Ovary (tissue), 9 donors: ENCODE results near the gene PHF21B. TPM values are rescaled to one million over a fixed set of nuclear protein-coding genes. Genes with fewer than 3 reads are reported as not detected.

Experiments used
- DNase-seq, 5 donors: peaks; one replicate each; pipeline ENCODE4 v3.0.0-alpha.2; 2019 to 2020
- H3K27ac ChIP-seq, 2 donors: fragments of 200-600 bp; one replicate each; pipeline versions ENCODE4 v1.5.1 to v1.8.0; 2019 to 2022
- H3K27me3 ChIP-seq: fragments of 200-600 bp; one replicate; pipeline ENCODE4 v1.8.0; 2022
- H3K36me3 ChIP-seq: fragments of 200-600 bp; sonication (generic); one replicate; pipeline ENCODE4 v1.5.1; 2019
- H3K4me1 ChIP-seq: one replicate; pipeline ENCODE4 v1.8.1; 2013; ENCODE audit warnings: mild to moderate bottlenecking, moderate library complexity; ENCODE audit not compliant: insufficient read depth
- H3K4me3 ChIP-seq: fragments of 200-600 bp; sonication (generic); one replicate; pipeline ENCODE4 v1.5.1; 2017
- H3K9me3 ChIP-seq, 2 donors: fragments of 200-600 bp in 1 of 2; sonication (generic) in 1 of 2; one replicate each; pipeline versions ENCODE4 v1.5.1 to v1.8.1; 2013 to 2019; ENCODE audit warnings: mild to moderate bottlenecking in 1 of 2, moderate library complexity in 1 of 2
- EP300 ChIP-seq: sonication (generic); formaldehyde crosslinking; IDR thresholded peaks from one replicate; pipeline ENCODE4 v1.6.1; 2017; ENCODE audit warnings: antibody characterized with exemption
- POLR2A ChIP-seq: fragments of 450-650 bp; IDR thresholded peaks from one replicate; pipeline ENCODE4 v1.6.1; 2017; ENCODE audit warnings: antibody characterized with exemption, mild to moderate bottlenecking, moderate library complexity
- WGBS, 3 donors: extraction: QIAGEN DNeasy Blood & Tissue Kit in 1 of 3; methylation state at CpG; one replicate each; pipeline versions ENCODE4 v1.1.5 to v1.1.7; 2013 to 2017; 5-methylcytosine and 5-hydroxymethylcytosine counted together
- intact Hi-C, 4 donors: fragments of 100-400 bp; cut with DNase I; formaldehyde crosslinking; loops; one replicate each; pipeline versions ENCODE4 v1.11.0 to v1.15.1; 2022 to 2023
- polyA plus RNA-seq, 2 donors: library from polyadenylated mRNA; stranded (reverse); fragments of 200-250 nt in 1 of 2; fragments of 350-450 nt in 1 of 2; fragmentation: Illumina TruSeq in 1 of 2; extraction: RNeasy Lipid Tissue Mini Kit (QIAGEN cat#74804) in 1 of 2; gene quantifications; one replicate each; pipeline ENCODE4 v1.2.3, GENCODE V29; 2013 to 2014
- total RNA-seq, 7 donors: library from RNA; depleted of rRNA in 2 of 7; stranded (reverse); fragments of >200 nt in 2 of 7; fragmentation: NEBNext Ultra II Directional in 3 of 7; extraction: Animal tissue kit (Norgen Biotek cat#: 25700) in 3 of 7; gene quantifications; one replicate each; pipeline versions ENCODE4 v1.1.0 to v1.2.4, GENCODE V29; 2016 to 2023
- TF ChIP-seq, protein P1 (sequence below), 3 donors: fragments of 450-650 bp in 2 of 3; fragments of 200-600 bp in 1 of 3; IDR thresholded peaks; one replicate each; pipeline versions ENCODE4 v1.5.1 to v1.8.0; 2016 to 2022; ENCODE audit warnings: antibody characterized with exemption in 3 of 3, mild to moderate bottlenecking in 1 of 3
- donor health status: DM: no; HTN: no; CAD: no; lungs with moderate emphysema.
- donor health status: DM: no; HTN: no; CAD: no.
- donor health status: Bipolar disorder and iron deficiency.
- donor health status: DM: yes; HTN: yes; CAD: no.
- donor health status: DM: no; HTN: no; CAD: no.
- donor health status: DM: yes; HTN: yes; CAD: no.

PHF21B gene
- total and polyA plus RNA-seq, 9 donors, result 0.95 to 10.7 (median 6.4) TPM

DNA sequence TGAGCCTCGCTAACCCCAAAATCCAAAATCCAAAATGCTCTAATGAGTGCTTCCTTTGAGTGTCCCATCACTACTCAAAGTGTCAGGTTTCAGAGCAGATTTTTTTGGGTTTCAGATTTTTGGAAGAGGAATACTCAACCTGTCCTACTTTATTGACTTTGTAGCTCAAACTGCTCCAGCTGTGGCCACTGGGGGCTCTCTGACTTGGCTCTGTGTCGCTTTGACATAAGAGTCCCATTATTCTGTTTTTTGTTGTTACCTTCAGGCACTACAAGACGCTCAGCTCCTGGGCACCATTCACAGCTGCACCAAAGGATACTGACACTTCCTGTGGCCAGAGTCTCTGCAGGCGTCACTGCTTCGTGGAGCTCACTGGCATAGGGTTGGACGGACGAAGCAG lies 41.1 kb downstream of the PHF21B start:
- H3K4me3 ChIP-seq, result no peak overlapping the region
- TF ChIP-seq, protein P1, sequence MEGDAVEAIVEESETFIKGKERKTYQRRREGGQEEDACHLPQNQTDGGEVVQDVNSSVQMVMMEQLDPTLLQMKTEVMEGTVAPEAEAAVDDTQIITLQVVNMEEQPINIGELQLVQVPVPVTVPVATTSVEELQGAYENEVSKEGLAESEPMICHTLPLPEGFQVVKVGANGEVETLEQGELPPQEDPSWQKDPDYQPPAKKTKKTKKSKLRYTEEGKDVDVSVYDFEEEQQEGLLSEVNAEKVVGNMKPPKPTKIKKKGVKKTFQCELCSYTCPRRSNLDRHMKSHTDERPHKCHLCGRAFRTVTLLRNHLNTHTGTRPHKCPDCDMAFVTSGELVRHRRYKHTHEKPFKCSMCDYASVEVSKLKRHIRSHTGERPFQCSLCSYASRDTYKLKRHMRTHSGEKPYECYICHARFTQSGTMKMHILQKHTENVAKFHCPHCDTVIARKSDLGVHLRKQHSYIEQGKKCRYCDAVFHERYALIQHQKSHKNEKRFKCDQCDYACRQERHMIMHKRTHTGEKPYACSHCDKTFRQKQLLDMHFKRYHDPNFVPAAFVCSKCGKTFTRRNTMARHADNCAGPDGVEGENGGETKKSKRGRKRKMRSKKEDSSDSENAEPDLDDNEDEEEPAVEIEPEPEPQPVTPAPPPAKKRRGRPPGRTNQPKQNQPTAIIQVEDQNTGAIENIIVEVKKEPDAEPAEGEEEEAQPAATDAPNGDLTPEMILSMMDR (IDR thresholded peaks at IDR 0.05), result no peak
- TF ChIP-seq EP300, result no peak
- peaks cover 4% of the 10 kb centered on the region for H3K4me1 ChIP-seq

GRCh38 chr22:44965171-44965570 lies 44.6 kb downstream of the PHF21B start:
- TF ChIP-seq, protein P1 (IDR thresholded peaks at IDR 0.05), result no peak
- no peak for TF ChIP-seq POLR2A
- TF ChIP-seq EP300, result no peak
- Histone ChIP-seq H3K4me1 (peaks cover 4% of the 10 kb centered on the region), H3K36me3 (no peaks in the 10 kb centered on the region), H3K27ac (no peak overlapping the region), H3K9me3 (no peaks in the 10 kb centered on the region), H3K27me3 (no peaks in the 10 kb centered on the region), H3K4me3 (no peak overlapping the region)
- 84 to 88% (median 87%) methylated on average over 6 of the region's 6 CpGs for WGBS, 3 donors
- intact Hi-C loops, result no loop called here
- no peak for DNase-seq

More for the DNA sequence above, 41.1 kb downstream of the PHF21B start:
- Histone ChIP-seq H3K27ac (no peak overlapping the region), H3K36me3 (no peaks in the 10 kb centered on the region), H3K27me3 (no peaks in the 10 kb centered on the region), H3K9me3 (no peaks in the 10 kb centered on the region)
- intact Hi-C loops, result no loop called here
- WGBS, 3 donors, result 87 to 88% (median 87%) methylated on average over 7 of the region's 7 CpGs
- no peak for DNase-seq

DNA sequence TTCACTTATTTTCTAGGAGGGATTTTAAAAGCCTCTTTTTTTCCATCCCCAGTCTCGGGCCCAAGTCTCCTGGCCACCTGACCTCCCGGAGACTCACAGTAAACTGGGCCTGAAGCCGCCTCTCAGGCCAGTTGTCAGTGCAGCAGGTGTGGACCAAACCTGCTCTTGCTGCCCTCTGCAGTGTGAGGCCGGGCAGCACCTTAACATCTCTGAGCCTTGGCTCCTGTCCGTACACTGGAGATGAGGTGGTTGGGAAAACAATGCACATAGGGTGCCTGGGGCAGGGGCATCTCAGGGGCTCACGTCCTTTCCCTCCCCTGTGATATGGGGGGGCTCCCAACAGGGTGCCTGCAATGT lies 45.1 kb downstream of the PHF21B start:
- no peaks in the 10 kb centered on the region for H3K36me3 ChIP-seq
- TF ChIP-seq POLR2A (no peak), EP300 (no peak)
- TF ChIP-seq, protein P1 (IDR thresholded peaks at IDR 0.05), result no peak
- 87 to 91% (median 90%) methylated on average over 6 of the region's 6 CpGs for WGBS, 3 donors
- H3K9me3 ChIP-seq, result no peaks in the 10 kb centered on the region
- intact Hi-C loops, result no loop called here
- DNase-seq, result no peak
- H3K27ac ChIP-seq, result no peak overlapping the region
- no peaks in the 10 kb centered on the region for H3K27me3 ChIP-seq
- H3K4me3 ChIP-seq, result no peak overlapping the region
- H3K4me1 ChIP-seq, result peaks cover 4% of the 10 kb centered on the region

GRCh38 chr22:44963832-44964721 lies 45.7 kb downstream of the PHF21B start:
- no peaks in the 10 kb centered on the region for H3K27me3 ChIP-seq
- no peaks in the 10 kb centered on the region for H3K9me3 ChIP-seq
- TF ChIP-seq, protein P1 (IDR thresholded peaks at IDR 0.05), result no peak
- TF ChIP-seq EP300 (no peak), POLR2A (no peak)

More at GRCh38 chr22:44963832-44964721, 45.7 kb downstream of the PHF21B start:
- DNase-seq, result peak in 1 of 5 donors; percentile 49
- no peak overlapping the region for H3K4me3 ChIP-seq
- WGBS, 3 donors, result 47 to 67% (median 51%) methylated on average over 19 to 20 of the region's 20 CpGs
- intact Hi-C loops, result no loop called here
- H3K4me1 ChIP-seq, result peaks cover 4% of the 10 kb centered on the region
- no peak overlapping the region for H3K27ac ChIP-seq
- no peaks in the 10 kb centered on the region for H3K36me3 ChIP-seq
